Activated T-helper 17 cell treated with anti-CD3 and anti-CD28 coated beads, Interleukin-2, amount 50 U/mL, for 72 hours (primary cell): ENCODE results near the gene GRIK2. TPM values are rescaled to one million over a fixed set of nuclear protein-coding genes. Genes with fewer than 3 reads are reported as not detected.

Experiments
- ATAC-seq: fragments of 150-1000 bp; cut with Tn5 transposase; replicated peaks from 2 replicates; pipeline ENCODE4 v1.10.0; 2021; ENCODE audit warnings: mild to moderate bottlenecking, moderate library complexity
- H3K27ac Mint-ChIP-seq: one replicate; pipeline ENCODE4 v1.8.0; 2022; ENCODE audit warnings: mixed read lengths
- H3K27me3 Mint-ChIP-seq: one replicate; pipeline ENCODE4 v1.8.0; 2022; ENCODE audit warnings: mixed read lengths
- H3K36me3 Mint-ChIP-seq: one replicate; pipeline ENCODE4 v1.8.0; 2022; ENCODE audit warnings: low read depth, mild to moderate bottlenecking, mixed read lengths
- H3K4me1 Mint-ChIP-seq: one replicate; pipeline ENCODE4 v1.8.0; 2022; ENCODE audit warnings: mixed read lengths
- H3K4me3 Mint-ChIP-seq: one replicate; pipeline ENCODE4 v1.8.0; 2022; ENCODE audit warnings: mild to moderate bottlenecking, mixed read lengths
- H3K9me3 Mint-ChIP-seq: one replicate; pipeline ENCODE4 v1.8.0; 2022; ENCODE audit warnings: mixed read lengths
- total RNA-seq, 2 donors: library from RNA; stranded (reverse); gene quantifications; one replicate each; pipeline ENCODE4 v1.2.3, GENCODE V29; 2022

The GRIK2 gene
- total RNA-seq, 2 donors from 2014 or later, result 0.13 TPM; not detected in 1

GRCh38 chr6:101840100-101840499, 446.6 kb downstream of the GRIK2 start:
- H3K27me3 Mint-ChIP-seq, result no peaks in the 10 kb centered on the region
- ATAC-seq, result no peak
- no peak overlapping the region for H3K27ac Mint-ChIP-seq
- peaks cover 11% of the 10 kb centered on the region for H3K9me3 Mint-ChIP-seq
- H3K4me1 Mint-ChIP-seq, result no peaks in the 10 kb centered on the region
- H3K4me3 Mint-ChIP-seq, result no peak overlapping the region
- H3K36me3 Mint-ChIP-seq, result no peaks in the 10 kb centered on the region

- Mint-ChIP-seq H3K4me3 (no peak overlapping the region), H3K4me1 (no peaks in the 10 kb centered on the region), H3K27me3 (no peaks in the 10 kb centered on the region), H3K27ac (no peak overlapping the region), H3K9me3 (peaks cover 4% of the 10 kb centered on the region), H3K36me3 (no peaks in the 10 kb centered on the region)
- ATAC-seq, result no peak
Measured at GRCh38 chr6:101845172-101845571, 451.7 kb downstream of the GRIK2 start.

GRCh38 chr6:101845621-101846020, 452.1 kb downstream of the GRIK2 start:
- H3K9me3 Mint-ChIP-seq, result peaks cover 4% of the 10 kb centered on the region
- no peak overlapping the region for H3K4me3 Mint-ChIP-seq
- H3K27ac Mint-ChIP-seq, result no peak overlapping the region
- no peaks in the 10 kb centered on the region for H3K36me3 Mint-ChIP-seq
- no peaks in the 10 kb centered on the region for H3K27me3 Mint-ChIP-seq
- no peaks in the 10 kb centered on the region for H3K4me1 Mint-ChIP-seq
- no peak for ATAC-seq

GRCh38 chr6:101847690-101848089, 454.2 kb downstream of the GRIK2 start:
- H3K27me3 Mint-ChIP-seq, result no peaks in the 10 kb centered on the region
- H3K4me1 Mint-ChIP-seq, result no peaks in the 10 kb centered on the region
- H3K27ac Mint-ChIP-seq, result no peak overlapping the region
- no peaks in the 10 kb centered on the region for H3K36me3 Mint-ChIP-seq
- H3K9me3 Mint-ChIP-seq, result peaks cover 4% of the 10 kb centered on the region
- no peak for ATAC-seq
- no peak overlapping the region for H3K4me3 Mint-ChIP-seq

GRCh38 chr6:101851911-101852310, 458.4 kb downstream of the GRIK2 start:
- ATAC-seq, result no peak
- H3K36me3 Mint-ChIP-seq, result no peaks in the 10 kb centered on the region
- H3K27ac Mint-ChIP-seq, result no peak overlapping the region
- no peak overlapping the region for H3K4me3 Mint-ChIP-seq
- no peaks in the 10 kb centered on the region for H3K27me3 Mint-ChIP-seq
- H3K4me1 Mint-ChIP-seq, result no peaks in the 10 kb centered on the region
- no peaks in the 10 kb centered on the region for H3K9me3 Mint-ChIP-seq

- ATAC-seq, result no peak
- H3K4me1 Mint-ChIP-seq, result no peaks in the 10 kb centered on the region
Measured at GRCh38 chr6:101853231-101854085, 459.9 kb downstream of the GRIK2 start.

GRCh38 chr6:101876431-101876830, 482.9 kb downstream of the GRIK2 start:
- Mint-ChIP-seq H3K4me1 (no peaks in the 10 kb centered on the region), H3K36me3 (no peaks in the 10 kb centered on the region), H3K27me3 (no peaks in the 10 kb centered on the region), H3K9me3 (peaks cover 5% of the 10 kb centered on the region), H3K27ac (no peak overlapping the region), H3K4me3 (no peak overlapping the region)
- no peak for ATAC-seq

More at GRCh38 chr6:101853231-101854085, 459.9 kb downstream of the GRIK2 start:
- H3K36me3 Mint-ChIP-seq, result no peaks in the 10 kb centered on the region
- no peaks in the 10 kb centered on the region for H3K27me3 Mint-ChIP-seq
- H3K9me3 Mint-ChIP-seq, result no peaks in the 10 kb centered on the region
- no peak overlapping the region for H3K27ac Mint-ChIP-seq
- no peak overlapping the region for H3K4me3 Mint-ChIP-seq

GRCh38 chr6:101878554-101879276, 485.2 kb downstream of the GRIK2 start:
- Mint-ChIP-seq H3K4me3 (no peak overlapping the region), H3K4me1 (no peaks in the 10 kb centered on the region), H3K36me3 (no peaks in the 10 kb centered on the region), H3K9me3 (peaks cover 9% of the 10 kb centered on the region), H3K27me3 (no peaks in the 10 kb centered on the region), H3K27ac (no peak overlapping the region)
- no peak for ATAC-seq

GRCh38 chr6:101879782-101880181, 486.3 kb downstream of the GRIK2 start:
- H3K4me3 Mint-ChIP-seq, result no peak overlapping the region
- H3K36me3 Mint-ChIP-seq, result no peaks in the 10 kb centered on the region
- peaks cover 11% of the 10 kb centered on the region for H3K9me3 Mint-ChIP-seq
- H3K4me1 Mint-ChIP-seq, result no peaks in the 10 kb centered on the region
- H3K27ac Mint-ChIP-seq, result no peak overlapping the region
- H3K27me3 Mint-ChIP-seq, result no peaks in the 10 kb centered on the region
- ATAC-seq, result no peak

- Mint-ChIP-seq H3K36me3 (no peaks in the 10 kb centered on the region), H3K9me3 (peaks cover 10% of the 10 kb centered on the region), H3K27me3 (no peaks in the 10 kb centered on the region), H3K27ac (no peak overlapping the region), H3K4me3 (no peak overlapping the region), H3K4me1 (no peaks in the 10 kb centered on the region)
- ATAC-seq, result no peak
Measured at GRCh38 chr6:101883505-101883904, 490.0 kb downstream of the GRIK2 start.

GRCh38 chr6:101887532-101887931, 494.0 kb downstream of the GRIK2 start:
- no peaks in the 10 kb centered on the region for H3K4me1 Mint-ChIP-seq

GRCh38 chr6:101907356-101908217, 514.1 kb downstream of the GRIK2 start:
- H3K36me3 Mint-ChIP-seq, result no peaks in the 10 kb centered on the region
- H3K4me3 Mint-ChIP-seq, result no peak overlapping the region
- no peaks in the 10 kb centered on the region for H3K4me1 Mint-ChIP-seq
- no peak for ATAC-seq
- H3K27me3 Mint-ChIP-seq, result no peaks in the 10 kb centered on the region
- no peaks in the 10 kb centered on the region for H3K9me3 Mint-ChIP-seq
- no peak overlapping the region for H3K27ac Mint-ChIP-seq

More at GRCh38 chr6:101887532-101887931, 494.0 kb downstream of the GRIK2 start:
- no peak overlapping the region for H3K27ac Mint-ChIP-seq
- no peak for ATAC-seq
- H3K27me3 Mint-ChIP-seq, result no peaks in the 10 kb centered on the region
- peaks cover 11% of the 10 kb centered on the region for H3K9me3 Mint-ChIP-seq
- no peaks in the 10 kb centered on the region for H3K36me3 Mint-ChIP-seq
- H3K4me3 Mint-ChIP-seq, result no peak overlapping the region

GRCh38 chr6:101909366-101909765, 515.9 kb downstream of the GRIK2 start:
- no peaks in the 10 kb centered on the region for H3K36me3 Mint-ChIP-seq
- no peak overlapping the region for H3K4me3 Mint-ChIP-seq
- no peaks in the 10 kb centered on the region for H3K9me3 Mint-ChIP-seq
- H3K27me3 Mint-ChIP-seq, result no peaks in the 10 kb centered on the region
- H3K4me1 Mint-ChIP-seq, result no peaks in the 10 kb centered on the region
- ATAC-seq, result no peak
- no peak overlapping the region for H3K27ac Mint-ChIP-seq

GRCh38 chr6:101912311-101912710, 518.8 kb downstream of the GRIK2 start:
- H3K9me3 Mint-ChIP-seq, result no peaks in the 10 kb centered on the region
- H3K4me1 Mint-ChIP-seq, result no peaks in the 10 kb centered on the region
- no peaks in the 10 kb centered on the region for H3K27me3 Mint-ChIP-seq
- ATAC-seq, result no peak
- no peak overlapping the region for H3K4me3 Mint-ChIP-seq
- H3K27ac Mint-ChIP-seq, result no peak overlapping the region
- no peaks in the 10 kb centered on the region for H3K36me3 Mint-ChIP-seq
